GM12872 (cell line): ENCODE results near the gene BTRC.

Source experiments
- TF ChIP-seq, protein P1 (sequence below): IDR thresholded peaks from 3 replicates; pipeline ENCODE4 v1.5.1; 2011; ENCODE audit warnings: low read depth, mild to moderate bottlenecking, low read length, moderate library complexity; ENCODE audit not compliant: insufficient read depth

The BTRC gene

GRCh38 chr10:101402711-101403110, 48.7 kb downstream of the BTRC start:
- TF ChIP-seq, protein P1, sequence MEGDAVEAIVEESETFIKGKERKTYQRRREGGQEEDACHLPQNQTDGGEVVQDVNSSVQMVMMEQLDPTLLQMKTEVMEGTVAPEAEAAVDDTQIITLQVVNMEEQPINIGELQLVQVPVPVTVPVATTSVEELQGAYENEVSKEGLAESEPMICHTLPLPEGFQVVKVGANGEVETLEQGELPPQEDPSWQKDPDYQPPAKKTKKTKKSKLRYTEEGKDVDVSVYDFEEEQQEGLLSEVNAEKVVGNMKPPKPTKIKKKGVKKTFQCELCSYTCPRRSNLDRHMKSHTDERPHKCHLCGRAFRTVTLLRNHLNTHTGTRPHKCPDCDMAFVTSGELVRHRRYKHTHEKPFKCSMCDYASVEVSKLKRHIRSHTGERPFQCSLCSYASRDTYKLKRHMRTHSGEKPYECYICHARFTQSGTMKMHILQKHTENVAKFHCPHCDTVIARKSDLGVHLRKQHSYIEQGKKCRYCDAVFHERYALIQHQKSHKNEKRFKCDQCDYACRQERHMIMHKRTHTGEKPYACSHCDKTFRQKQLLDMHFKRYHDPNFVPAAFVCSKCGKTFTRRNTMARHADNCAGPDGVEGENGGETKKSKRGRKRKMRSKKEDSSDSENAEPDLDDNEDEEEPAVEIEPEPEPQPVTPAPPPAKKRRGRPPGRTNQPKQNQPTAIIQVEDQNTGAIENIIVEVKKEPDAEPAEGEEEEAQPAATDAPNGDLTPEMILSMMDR, result no peak

GRCh38 chr10:101403161-101403560, 49.2 kb downstream of the BTRC start:
- TF ChIP-seq, protein P1, result no peak

DNA sequence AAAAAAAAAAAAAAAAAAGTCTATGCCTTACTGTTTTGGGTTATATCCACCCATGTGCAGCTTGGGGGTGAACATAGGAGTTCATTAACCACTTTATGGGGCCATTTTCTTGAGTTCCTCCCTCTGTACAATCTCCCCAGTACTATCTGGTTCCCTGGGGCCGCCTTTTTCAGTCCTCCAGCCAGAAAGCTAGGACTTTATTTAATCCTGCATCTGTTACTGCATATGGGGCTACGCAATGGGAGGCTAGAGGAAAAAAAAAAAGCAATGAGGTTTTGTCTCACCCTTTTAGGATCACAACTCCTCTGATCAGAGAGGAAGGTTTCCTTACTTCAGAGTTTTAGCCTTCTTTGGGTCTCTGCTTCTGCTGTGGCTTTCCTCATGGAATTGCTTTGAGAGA, 51.0 kb downstream of the BTRC start:
- TF ChIP-seq, protein P1, result no peak

DNA sequence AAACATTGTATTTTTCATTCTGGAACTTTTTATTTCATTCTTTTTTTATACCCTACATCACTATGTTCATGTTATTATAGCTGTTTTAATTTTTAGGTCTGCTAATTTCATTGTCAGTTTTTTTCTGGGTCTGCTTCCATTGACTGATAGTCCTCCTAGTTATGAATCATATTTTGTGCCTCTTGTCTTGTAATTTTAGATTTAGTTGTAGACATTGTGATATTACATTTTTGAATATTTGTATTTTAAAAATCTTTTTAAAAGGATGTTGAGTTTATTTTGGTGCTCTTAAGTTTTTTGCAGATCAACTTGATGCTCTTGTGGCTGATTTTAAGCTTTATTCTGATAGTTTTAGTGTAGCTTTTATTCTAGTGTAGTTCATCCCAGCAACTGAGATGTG, 57.6 kb downstream of the BTRC start:
- TF ChIP-seq, protein P1, result no peak

DNA sequence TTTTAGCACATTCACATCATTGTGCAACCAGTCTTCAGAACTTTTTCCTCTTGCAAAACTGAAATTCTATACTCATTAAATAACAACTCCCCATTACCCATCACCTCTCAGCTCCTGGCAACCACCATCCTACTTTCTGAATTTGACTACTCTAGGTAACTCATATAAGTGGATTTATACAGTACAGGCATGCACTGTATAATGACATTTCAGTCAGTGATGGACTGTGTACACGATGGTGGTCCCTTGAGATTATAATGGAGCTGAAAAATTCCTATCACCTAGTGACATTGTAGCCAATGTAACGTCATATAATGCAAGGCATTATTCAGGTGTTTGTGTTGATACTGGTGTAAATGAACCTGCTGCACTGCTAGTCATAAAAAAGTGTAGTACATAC, 60.1 kb downstream of the BTRC start:
- TF ChIP-seq, protein P1, result no peak

DNA sequence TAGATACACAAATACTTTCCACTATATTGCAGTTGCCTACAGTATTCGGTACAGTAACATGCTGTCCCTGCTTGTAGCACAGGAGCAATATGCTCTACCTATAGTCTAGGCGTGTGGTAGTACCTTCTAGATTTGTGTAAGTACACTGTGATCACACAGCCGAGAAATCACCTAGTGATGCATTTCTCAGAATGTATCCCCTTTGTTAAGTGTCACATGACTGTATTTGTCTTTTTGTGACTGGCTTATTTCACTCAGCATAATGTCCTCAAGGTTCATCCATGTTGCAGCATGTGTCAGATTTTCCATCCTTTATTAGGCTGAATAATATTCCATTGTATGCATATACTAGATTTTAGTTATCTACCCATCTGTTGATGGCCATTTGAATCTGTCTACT, 61.9 kb downstream of the BTRC start:
- TF ChIP-seq, protein P1, result no peak

GRCh38 chr10:101425535-101425934, 71.6 kb downstream of the BTRC start:
- TF ChIP-seq, protein P1, result no peak

- TF ChIP-seq, protein P1, result no peak
Observed at GRCh38 chr10:101428036-101428435, 74.1 kb downstream of the BTRC start.
